HT1080 (cell line): ENCODE data around the gene ASAH2. TPM values are rescaled to one million over a fixed set of nuclear protein-coding genes. Genes with fewer than 3 reads are reported as not detected.
"Not testable (repeated sequence)": the region's sequence is repeated elsewhere in the genome, so short reads cannot be mapped to it uniquely, and the experiment has no call there.

Source experiments
- DNase-seq: peaks from one replicate; pipeline ENCODE4 v3.0.0-alpha.2; 2015; ENCODE audit warnings: low read depth
- total RNA-seq: library from RNA; depleted of rRNA; stranded (reverse); fragments of >200 nt; shearing (Covaris generic); gene quantifications from 2 replicates; pipeline ENCODE4 v1.2.3, GENCODE V29; 2014

ASAH2 gene
- total RNA-seq, 1 experiment from 2014 or later: 1.6 TPM

- no peak for DNase-seq
Measured at GRCh38 chr10:50260791-50261281, 9.5 kb upstream of the ASAH2 start.

GRCh38 chr10:50254479-50254878 is 3.2 kb upstream of the ASAH2 start:
- no peak for DNase-seq

GRCh38 chr10:50250096-50250854 is 1.0 kb downstream of the ASAH2 start:
- no peak for DNase-seq

- no peak for DNase-seq
Measured at GRCh38 chr10:50248598-50248997, 2.7 kb downstream of the ASAH2 start.

GRCh38 chr10:50248062-50248461 is 3.3 kb downstream of the ASAH2 start:
- no peak for DNase-seq

GRCh38 chr10:50244201-50244600 is 7.1 kb downstream of the ASAH2 start:
- DNase-seq: no peak

GRCh38 chr10:50242777-50243176 is 8.5 kb downstream of the ASAH2 start:
- DNase-seq: no peak

GRCh38 chr10:50241478-50241877 is 9.8 kb downstream of the ASAH2 start:
- DNase-seq: not testable (repeated sequence)

DNA sequence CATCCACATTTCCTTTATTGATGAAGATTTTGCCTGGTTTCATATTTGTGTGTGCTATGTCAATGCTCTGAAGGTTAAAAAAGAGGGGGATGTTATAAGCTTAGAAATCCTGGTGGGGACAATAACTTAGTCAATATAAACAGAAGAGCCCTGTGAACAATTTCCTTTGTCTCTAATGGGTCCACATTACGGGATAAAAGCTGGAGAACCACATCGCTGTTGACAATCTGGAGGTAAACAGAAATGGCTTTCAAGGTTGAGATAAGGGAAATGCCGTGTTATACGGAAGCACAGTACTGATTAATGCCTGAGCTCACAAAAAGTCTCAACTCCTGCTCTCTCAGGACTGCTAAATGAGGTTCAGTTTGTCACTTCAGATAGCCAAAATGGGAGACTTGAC is 16.8 kb downstream of the ASAH2 start:
- no peak for DNase-seq

DNA sequence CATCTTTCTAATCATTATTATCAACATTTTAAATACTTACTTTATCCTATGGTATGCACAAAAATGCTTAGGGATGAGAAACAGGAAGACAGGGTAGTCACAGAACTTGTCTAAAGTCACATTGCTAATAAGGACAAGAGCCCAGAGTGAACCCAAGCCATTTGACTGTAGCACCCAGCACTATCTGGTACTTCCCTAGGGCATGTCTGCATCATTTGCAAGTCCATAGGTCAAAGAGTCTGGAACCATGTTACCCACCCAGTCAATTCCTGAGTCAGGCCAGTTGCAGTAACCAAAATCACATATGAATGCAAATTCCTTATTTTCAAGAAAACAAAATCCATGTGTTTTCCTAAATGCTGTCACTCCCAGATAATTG is 19.1 kb downstream of the ASAH2 start:
- no peak for DNase-seq

DNA sequence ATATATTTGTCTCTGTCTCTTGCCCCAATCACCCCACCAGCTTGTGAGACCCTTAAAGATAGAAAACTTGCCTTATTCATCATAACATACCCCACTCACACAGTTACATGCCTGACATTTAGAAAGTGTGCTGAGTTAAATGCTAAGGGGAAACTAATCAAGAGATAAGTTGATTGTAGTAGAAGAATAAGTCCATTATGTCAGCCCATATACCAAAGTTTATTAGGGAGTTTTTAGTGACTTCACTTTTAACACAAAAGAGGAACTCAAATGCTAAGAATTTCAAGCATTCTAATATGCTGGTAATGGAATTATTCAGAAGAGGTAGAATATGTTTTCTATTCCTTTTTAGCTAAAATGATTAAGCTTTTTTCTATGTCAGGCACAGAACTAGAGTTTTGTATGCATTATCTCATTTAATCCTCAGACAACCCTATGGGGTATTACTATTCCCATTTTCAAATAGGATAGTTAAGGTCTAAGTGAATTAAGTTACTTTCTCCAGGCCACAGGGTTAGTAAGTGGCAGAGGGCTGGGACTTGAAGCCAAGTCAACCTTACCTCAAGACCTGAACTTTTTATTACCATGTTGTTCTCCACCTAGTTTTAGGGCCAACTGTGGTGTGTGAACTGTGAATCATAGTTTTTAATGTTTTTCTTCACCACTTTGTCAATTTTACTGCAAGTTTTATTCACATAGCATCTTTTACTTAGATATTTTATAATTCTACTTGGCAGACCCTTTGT is 19.6 kb downstream of the ASAH2 start:
- DNase-seq: no peak

DNA sequence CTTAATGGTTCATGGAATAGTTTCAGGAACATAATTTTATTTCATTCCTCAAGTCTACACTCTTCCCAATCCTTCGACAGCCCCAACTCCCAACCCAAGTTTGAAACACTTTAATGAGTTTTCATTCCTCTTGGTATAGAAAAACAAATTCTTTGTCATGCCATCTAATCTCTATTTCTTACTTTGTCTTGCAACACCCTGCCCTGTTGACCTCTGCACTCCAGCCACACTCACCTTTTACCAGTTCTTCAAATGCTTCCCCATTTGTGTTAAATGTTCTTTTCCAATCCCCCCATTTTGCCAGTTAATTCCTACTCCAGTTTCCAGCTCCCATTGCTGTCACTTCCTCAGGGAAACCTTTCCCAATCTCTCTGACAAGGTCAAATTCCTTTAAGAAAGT is 21.9 kb downstream of the ASAH2 start:
- no peak for DNase-seq

DNA sequence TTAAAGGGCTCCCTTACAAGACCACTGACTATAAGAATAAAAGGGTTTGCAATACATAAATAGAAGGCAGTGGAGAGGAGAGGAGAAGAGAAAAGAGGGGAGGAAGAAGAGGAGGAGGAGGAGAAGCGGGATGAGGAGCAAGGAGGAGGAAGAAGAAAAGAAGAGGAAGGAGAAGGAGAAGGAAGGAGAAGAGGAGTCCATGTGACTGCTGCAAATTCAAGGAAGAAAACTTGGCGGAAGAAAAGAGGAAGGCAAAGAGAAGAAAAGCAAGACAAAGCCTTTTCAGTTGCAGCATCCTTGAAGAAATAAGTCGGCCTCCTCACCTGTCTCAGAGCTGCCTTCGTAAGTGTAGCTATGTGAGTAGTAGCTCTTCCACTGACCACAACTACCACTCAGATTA is 22.6 kb downstream of the ASAH2 start:
- DNase-seq: no peak

DNA sequence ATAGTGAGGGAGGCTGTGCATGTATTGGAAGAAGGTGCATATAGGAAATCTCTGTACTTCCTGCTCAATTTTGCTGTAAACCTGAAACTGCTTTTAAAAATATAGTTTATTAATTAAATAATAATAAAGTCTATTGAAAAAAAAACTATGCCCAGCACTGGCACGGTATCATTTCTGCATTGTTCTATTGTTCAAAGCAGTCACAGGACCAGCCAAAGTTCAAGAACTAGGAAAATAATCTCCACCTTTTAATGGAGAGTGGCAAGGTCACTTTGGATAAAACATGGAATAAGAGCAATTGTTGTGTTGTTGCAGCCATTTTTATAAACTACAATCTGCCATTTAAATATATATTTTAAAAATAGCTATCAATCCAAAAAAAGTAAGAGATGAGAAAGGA is 24.7 kb downstream of the ASAH2 start:
- DNase-seq: no peak

- peak; percentile 70 for DNase-seq
Measured at GRCh38 chr10:50224330-50224952, 26.9 kb downstream of the ASAH2 start.

GRCh38 chr10:50222199-50222598 is 29.1 kb downstream of the ASAH2 start:
- no peak for DNase-seq

DNA sequence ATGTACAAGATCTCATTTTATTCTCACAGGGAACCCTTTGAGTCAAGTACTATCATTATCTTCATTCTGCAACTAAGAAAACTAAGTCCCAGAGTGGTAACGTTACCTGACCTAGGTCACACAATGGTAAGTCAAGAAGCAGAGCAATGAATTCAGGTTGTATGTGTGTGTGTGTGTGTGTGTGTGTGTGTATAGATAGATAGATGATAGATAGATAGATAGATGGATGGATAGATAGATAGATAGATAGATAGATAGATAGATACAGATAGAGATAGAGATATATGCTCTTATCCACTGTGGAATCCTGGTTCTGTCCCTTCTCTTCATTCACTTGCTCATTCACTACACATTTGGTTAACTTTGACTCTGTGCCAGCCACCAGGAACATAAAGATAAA is 29.8 kb downstream of the ASAH2 start:
- DNase-seq: no peak

DNA sequence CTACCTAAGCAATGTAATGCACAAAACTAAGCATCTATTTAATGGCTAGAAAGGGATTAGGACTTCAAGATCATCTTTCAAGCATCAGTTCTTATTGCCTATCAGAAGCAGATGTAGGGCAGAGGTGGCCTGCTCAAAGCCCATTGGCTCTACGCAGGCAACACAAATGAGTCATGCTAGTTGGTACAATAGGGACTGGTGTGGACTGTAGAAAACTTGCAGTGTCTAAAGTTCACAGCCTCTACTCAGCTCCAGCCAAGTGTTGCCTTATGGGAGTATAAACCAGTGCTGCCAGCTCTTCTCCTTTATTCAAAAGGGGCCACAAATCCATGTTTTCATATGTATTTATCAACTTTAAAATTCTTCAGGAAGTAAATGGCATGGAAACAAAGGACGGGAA is 31.7 kb downstream of the ASAH2 start:
- DNase-seq: no peak

DNA sequence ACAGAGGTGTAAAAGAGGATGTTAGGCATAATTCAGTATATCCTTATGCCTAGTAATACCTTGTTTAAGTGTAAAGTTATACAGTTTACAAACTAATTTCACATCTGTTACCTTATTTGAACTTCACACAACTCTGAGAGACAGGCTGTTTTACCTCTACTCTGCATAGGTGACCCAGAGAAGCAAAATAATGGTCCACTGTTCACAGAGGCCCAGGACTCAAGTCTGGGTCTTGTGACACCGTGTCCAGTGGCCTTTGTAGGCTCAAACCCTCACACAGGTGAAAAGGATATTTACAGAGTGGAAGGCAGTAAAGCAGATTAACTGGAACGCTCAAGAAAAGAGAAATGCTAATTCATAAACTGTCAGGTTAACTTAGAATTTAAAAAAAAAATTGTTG is 32.1 kb downstream of the ASAH2 start:
- DNase-seq: no peak

DNA sequence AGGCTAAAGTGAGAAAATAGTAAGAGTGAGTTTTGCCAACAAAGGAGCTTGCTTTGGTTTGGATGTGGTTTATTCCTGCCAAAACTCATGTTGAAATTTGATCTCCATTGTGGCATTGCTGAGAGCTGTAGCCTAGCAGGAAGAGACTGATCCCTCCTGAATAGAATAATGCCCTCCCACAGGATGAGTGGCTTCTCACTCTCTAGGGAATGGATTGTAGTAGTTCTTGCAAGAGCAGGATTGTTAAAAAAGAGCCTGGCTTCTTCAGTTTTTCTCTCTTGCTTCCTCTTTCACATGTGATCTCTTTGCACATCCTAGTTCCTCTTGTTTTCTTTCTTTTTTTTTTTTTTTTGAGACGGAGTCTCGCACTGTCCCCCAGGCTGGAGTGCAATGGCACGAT is 34.4 kb downstream of the ASAH2 start:
- peak; percentile 39 for DNase-seq

- DNase-seq: no peak
Measured at GRCh38 chr10:50216418-50216817, 34.9 kb downstream of the ASAH2 start.

DNA sequence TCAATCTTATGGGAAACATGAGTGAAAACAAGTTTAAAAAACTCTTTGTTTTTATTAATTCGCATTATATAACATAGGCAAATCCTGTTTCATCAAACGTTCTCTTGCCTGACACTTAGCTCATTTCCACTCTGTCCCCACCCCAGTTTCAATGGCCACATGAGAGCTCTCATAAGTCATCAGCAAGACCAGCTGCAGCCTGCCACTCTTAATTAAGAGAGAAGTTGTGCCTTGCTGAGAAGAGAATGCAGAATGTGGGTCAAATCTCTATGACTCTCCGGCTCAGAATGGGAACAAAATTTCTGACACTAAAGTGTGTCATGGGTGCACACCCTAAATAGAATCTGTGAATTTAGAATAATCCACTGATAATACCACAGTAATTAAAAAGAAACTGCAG is 39.6 kb downstream of the ASAH2 start:
- no peak for DNase-seq
